Measurements from ENCODE around the gene GBP7. TPM values are rescaled to one million over a fixed set of nuclear protein-coding genes. Genes with fewer than 3 reads are reported as not detected.

GBP7 gene
- total and polyA plus RNA-seq, 10 of the 15 experiments (the other 5 are each of a cell fraction or from before 2014, with no cell fraction given), result not detected

- in situ Hi-C loops (cut with MboI), result no loop called here
- peaks cover 1% of the 10 kb centered on the region; the same call in 1 of the 3 replicates for H3K9me3 ChIP-seq (replicated peaks; ENCODE audit: control insufficient read depth, insufficient read depth, low read length)
- WGBS (ENCODE audit: insufficient coverage, insufficient replicate concordance, low lambda C conversion rate, missing lambda C conversion rate), result 27% methylated on average over 1 of the region's 1 CpG
- RAD21 ChIA-PET (ENCODE audit: unreplicated experiment), result no interaction called here
- no peak overlapping the region for H3K4me3 ChIP-seq
- no peaks in the 10 kb centered on the region for H4K20me1 ChIP-seq (ENCODE audit: control insufficient read depth, insufficient read depth)
- intact Hi-C loops (cut with micrococcal nuclease; ENCODE audit: unreplicated experiment), result no loop called here
- no peak overlapping the region for H3K9ac ChIP-seq (ENCODE audit: control insufficient read depth, insufficient read depth, low read length)
- H3K27ac ChIP-seq (ENCODE audit: control insufficient read depth, insufficient read depth), result no peak overlapping the region
- H3K79me2 ChIP-seq (ENCODE audit: control insufficient read depth, insufficient read depth, low read length), result no peaks in the 10 kb centered on the region
- POLR2A ChIA-PET, result no interaction called here
- no TSS peak for BruUV-seq (replicated peaks)
- H3K27me3 ChIP-seq (replicated peaks in 1 of 2; ENCODE audit: control insufficient read depth in 2 of 2, insufficient read depth in 2 of 2, low read length in 1 of 2), result no peaks in the 10 kb centered on the region
- DNase-seq (ENCODE audit: low read depth, low spot score) (no peak), FAIRE-seq (no peak), ATAC-seq (no peak)
- CTCF ChIA-PET, result interaction anchor here (0.9 kb wide), 1 partner anchor 21 kb away, joined by 3 read pairs; no protein-coding TSS in a partner anchor
- no peaks in the 10 kb centered on the region for H3K4me1 ChIP-seq (ENCODE audit: control insufficient read depth, insufficient read depth, low read length)
- H2AFZ ChIP-seq (ENCODE audit: control insufficient read depth, low read depth, low read length), result no peak overlapping the region
- SMC1A ChIA-PET (ENCODE audit: uncharacterized antibody, unreplicated experiment), result interaction anchor here (1.0 kb wide), 1 partner anchor 110 kb away, joined by 3 read pairs; no protein-coding TSS in a partner anchor
- no peaks in the 10 kb centered on the region for H3K36me3 ChIP-seq (ENCODE audit: control insufficient read depth in 2 of 2, insufficient read depth in 2 of 2, low read length in 1 of 2)
- H3K4me2 ChIP-seq (ENCODE audit: control insufficient read depth, insufficient read depth), result no peak overlapping the region
- TF ChIP-seq ZBTB4 (CRISPR knock-in tag; IDR thresholded peaks at IDR 0.05) (no peak), CREB1 (IDR thresholded peaks at IDR 0.05; ENCODE audit: low read depth) (no peak), MAX (IDR thresholded peaks at IDR 0.05; ENCODE audit: low read depth, low read length) (no peak), BCL3 (IDR thresholded peaks at IDR 0.05; ENCODE audit: borderline replicate concordance, insufficient read depth, low read depth, low read length, poor library complexity, severe bottlenecking) (no peak), ELK1 (IDR thresholded peaks at IDR 0.05; ENCODE audit: low read depth, low read length) (no peak), FOS (IDR thresholded peaks at IDR 0.05; ENCODE audit: borderline replicate concordance, extremely low read depth, insufficient read length) (no peak), ZBED1 (IDR thresholded peaks at IDR 0.05; ENCODE audit: borderline replicate concordance) (no peak), BHLHE40 (IDR thresholded peaks at IDR 0.05; ENCODE audit: borderline replicate concordance in 1 of 2, low read depth in 2 of 2, low read length in 1 of 2) (no peak), ZSCAN29 (IDR thresholded peaks at IDR 0.05) (no peak), JUND (IDR thresholded peaks at IDR 0.05; ENCODE audit: low read depth, low read length) (no peak), HDAC2 (IDR thresholded peaks at IDR 0.05) (no peak), CBX3 (IDR thresholded peaks at IDR 0.05; ENCODE audit: borderline replicate concordance, low read depth) (no peak), SMAD1 (IDR thresholded peaks at IDR 0.05; ENCODE audit: low read depth, partially characterized antibody) (no peak), RELA (IDR thresholded peaks at IDR 0.05; ENCODE audit: borderline replicate concordance, partially characterized antibody) (no peak), NFIC (IDR thresholded peaks at IDR 0.05; ENCODE audit: low read depth, low read length) (no peak), ETV6 (conservative IDR thresholded peaks at IDR 0.05 in 1 of 2, IDR thresholded peaks at IDR 0.05 in 1 of 2; ENCODE audit: borderline replicate concordance in 1 of 2, low read depth in 1 of 2) (no peak)
Measured at GRCh38 chr1:89213347-89213746, 37.5 kb upstream of the GBP7 start.

Measured in GM12878 (cell line).